Kidney glomerular epithelial cell (primary cell): ENCODE measurements around the gene DELE1.
A peak's percentile ranks its signal among the peaks of the same experiment; 100 is the strongest.

Source experiments
- DNase-seq: peaks from one replicate; lab custom pipeline; 2025; lab: John Stamatoyannopoulos, UW

DELE1 gene, protein sequence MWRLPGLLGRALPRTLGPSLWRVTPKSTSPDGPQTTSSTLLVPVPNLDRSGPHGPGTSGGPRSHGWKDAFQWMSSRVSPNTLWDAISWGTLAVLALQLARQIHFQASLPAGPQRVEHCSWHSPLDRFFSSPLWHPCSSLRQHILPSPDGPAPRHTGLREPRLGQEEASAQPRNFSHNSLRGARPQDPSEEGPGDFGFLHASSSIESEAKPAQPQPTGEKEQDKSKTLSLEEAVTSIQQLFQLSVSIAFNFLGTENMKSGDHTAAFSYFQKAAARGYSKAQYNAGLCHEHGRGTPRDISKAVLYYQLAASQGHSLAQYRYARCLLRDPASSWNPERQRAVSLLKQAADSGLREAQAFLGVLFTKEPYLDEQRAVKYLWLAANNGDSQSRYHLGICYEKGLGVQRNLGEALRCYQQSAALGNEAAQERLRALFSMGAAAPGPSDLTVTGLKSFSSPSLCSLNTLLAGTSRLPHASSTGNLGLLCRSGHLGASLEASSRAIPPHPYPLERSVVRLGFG

DNA sequence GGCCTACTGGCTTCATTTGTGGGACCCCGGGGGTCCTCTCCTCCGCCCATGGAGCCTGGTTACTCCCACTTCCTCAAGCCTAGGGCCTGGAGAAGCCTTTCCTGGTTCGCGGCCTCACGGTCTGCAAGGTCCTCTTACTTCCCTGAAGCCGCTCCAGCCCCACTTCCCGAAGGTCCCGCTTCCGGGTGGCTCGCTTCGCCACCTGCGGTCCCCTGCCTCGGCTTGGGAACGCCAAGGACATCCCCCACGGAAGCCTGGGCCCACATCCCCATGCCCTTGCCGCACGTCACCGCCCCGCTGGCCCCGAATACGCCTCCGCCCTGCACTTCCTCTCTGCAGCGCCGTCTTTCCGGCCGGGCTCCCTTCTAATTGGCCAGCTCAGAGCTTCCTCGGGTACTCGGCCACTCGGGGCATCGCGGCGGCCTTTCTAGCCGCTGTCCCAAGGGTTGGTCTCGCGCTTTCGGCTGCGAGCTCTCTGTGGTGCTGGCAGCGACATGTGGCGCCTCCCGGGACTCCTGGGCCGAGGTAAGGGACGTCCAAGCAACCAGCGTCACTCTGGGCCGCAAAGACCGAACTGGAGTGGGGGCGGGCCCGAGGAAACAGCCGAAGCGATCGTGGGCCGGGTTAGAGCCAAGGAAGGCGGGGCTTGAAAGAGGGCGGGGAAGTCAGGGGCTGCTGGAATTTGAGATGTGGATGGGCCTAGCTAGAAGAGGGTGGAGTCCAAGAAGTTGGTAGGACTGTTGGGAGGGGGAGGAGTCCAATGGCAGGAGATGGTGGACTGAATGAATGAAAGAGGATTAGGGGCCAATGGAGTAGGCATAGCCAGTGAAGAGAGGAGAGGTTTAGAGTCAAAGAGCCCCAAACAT is at the start of gene DELE1:
Gene DELE1 (plus strand): TSS at position 424 of the 866 bp plus-strand sequence. CDS start 71 bp downstream, at position 495.
- DNase-seq, result peak; percentile 94

DNA sequence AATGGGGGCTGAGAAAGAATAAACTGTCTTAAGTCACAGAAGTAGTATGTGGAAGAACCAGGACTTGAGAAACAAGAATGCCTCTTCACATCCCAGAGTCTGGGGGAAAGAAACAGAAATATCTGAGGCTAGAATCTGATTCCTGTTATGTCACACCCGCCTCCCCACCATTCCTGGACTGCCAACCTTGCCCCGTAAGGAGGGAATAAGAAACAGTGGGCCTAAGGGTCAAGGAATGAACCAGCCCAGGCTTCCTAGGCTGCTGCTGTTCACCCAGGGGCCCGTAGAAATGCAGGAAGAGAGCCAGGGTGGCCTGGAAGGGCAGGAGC is 49.8 kb upstream of the DELE1 start:
- no peak for DNase-seq

DNA sequence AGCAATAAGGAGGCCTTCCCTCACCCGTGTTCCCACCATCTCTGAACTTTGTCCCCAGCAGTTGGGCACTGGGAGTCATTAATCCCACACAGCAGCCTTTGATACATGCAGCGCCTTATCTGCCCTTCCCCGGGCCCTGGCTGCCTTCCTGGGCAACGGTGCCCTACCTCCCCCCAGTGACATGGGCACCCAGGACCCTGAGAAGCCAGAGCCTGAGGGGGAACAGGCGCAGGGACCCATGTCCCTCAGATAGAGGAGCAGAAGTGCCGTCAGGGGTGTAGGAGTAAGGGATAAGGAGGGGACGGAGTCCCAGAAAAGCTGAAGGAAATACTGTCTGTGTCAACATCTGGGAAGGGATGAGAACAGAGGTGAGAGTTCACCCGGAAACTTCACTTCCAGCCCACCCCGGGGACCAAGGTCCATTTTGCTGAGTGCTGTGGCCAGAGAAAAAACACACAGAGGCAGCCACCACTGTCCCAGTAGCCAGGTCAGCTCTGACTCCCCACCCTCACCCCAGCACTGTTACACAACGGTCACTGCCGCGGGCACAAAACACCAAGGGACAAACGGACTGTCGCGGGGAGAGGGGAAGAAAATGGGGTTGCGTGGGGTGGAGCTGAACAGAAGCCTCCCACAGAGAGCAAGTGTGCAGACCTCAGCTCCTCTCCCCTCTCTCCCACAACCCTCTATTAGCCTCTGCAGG is 49.3 kb upstream of the DELE1 start:
- DNase-seq, result no peak

DNA sequence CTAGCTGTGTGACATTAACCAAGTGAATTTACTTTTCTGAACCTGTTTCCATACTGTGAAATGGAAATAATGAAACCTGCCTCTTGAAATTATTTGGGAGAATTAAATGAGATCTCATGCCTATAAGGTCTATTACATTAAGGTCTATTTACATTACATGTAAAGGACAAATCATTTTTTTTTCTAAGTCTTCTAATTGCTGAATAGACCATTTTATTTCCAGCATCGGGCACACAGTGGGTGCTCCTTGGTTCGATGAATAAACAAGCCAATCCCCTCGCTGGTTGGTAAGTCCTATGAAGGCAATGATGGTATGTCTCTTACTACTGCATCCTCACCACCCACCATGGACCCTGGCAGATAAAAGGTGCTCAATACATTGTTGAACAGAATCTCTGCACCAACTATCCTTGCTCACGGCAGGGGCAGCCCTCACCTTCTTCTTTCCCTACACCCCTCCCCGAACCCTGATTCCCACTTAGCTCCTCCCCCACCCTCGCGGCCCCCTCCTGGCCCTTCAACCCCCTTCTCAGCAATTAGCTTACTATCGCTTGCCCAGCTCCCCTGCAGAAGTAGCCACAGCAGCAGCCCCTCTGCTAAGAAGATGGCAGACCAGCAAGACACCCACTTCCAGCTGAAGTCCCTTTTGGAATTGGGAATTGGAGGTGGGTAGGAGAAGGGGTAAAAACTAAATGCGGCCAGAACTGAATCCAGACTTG is 48.5 kb upstream of the DELE1 start:
- no peak for DNase-seq

DNA sequence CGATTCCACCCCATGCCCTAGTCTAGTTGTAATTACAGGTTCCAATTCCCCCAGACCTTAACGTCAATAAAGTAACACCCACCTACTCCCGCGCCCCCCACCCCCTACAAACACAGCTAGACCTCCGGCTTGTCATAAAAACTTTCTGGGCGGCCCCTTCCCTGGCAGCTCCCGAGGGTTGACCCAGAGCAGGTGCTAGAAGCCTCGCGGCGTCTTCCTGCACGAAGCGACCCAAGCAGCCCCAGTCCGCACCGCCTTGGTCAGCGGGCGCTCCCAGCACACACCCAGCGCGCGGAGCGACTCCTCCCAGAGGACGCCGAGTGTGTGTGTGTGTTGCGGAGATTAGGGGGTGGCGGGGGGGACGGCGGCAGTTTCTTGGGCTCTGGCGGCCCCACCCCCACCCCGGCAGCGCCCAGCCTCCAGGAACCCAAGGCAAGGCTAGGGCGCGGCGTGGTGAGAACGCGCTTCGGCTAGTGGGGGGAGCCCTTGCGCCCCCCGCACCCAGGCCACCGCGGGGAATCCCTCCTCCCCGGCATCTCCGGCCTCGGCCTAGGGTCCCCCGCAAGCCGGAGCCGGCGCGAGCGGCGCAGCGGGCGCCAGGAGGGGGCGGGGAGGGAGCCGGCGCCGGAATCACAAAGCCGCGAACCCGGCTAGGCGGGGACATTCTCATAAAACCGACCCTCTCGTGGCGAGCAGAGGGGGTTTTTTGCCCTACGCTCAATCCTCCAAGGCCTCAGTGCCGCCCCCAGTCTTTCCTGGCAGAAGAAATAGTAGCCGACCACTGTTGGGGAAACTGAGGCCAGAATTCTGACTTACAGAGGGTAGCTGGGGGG is 47.7 kb upstream of the DELE1 start:
- no peak for DNase-seq

DNA sequence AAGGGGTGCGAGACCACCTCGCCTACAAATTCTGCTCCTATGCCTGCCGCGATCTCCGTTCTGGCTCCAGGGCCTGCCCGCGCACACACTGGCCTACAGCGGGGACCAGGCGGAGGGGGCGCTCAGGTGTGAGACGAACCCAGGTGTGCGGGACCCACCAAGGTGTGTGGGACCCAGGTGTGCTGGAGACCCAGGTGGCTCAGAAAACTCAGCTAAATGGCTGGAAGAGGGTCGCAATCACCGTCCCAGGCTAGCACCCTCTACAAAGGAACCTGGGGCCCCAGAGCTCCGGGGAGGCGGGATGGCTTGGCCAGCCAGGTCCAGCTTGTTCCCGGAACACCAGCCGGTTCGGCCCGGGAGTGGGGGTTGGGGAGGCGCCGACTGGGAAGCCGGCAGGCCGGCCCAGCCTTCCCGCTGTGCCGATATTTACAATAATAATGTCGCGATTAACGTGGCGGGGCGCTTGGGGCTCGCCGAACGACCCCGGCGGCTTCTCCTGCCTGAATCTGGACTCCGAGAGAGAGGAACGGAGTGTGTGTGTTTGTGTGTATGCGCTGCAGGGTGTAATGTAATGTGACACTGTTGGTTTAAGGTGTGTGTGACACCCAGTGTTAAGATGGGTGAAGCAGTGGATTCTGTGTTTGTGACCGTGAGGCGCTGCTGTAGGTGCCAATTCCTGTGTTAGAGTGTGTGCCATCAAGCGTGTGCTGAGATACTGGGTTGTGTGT is 46.9 kb upstream of the DELE1 start:
- DNase-seq, result no peak

DNA sequence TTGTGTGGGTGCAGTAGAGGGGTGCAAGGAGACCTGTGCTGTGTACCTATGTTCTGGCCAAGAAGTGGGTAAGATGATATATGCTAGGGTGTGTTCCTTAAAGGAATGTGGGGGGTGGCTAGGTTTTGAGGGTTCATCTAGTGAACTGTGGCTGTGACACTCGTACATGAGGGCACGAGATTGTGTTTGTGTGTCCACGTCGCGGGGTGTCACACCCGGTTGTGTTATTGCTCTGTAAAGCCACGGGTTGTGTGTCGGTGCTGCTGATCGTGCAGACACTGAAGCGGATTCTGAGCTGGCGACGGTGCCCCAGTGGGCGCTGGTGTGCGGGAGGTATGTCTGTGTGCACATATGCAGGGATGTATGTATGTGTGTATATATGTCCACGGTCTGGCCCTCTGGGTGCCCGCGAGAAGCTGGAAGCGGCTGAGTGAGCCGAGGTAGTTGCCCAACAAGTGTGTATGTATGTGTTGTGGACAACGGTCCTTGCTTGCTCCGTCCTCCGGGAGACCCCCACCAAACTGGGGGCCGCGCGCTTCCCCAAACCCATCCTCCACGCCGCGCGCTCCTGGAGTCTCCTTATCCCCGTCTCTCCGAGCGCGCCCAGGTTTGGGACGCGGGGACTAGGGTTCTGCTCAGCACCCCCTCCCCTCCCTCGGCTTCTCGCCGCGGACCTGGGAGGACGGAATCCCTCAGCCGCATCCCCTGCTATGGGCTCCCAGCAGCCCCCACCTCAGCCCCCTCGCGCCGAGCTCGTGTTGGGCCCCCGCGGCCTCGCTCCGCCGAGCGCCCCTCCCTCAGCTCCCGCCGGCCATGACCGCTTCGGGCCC is 46.1 kb upstream of the DELE1 start:
- DNase-seq, result no peak

DNA sequence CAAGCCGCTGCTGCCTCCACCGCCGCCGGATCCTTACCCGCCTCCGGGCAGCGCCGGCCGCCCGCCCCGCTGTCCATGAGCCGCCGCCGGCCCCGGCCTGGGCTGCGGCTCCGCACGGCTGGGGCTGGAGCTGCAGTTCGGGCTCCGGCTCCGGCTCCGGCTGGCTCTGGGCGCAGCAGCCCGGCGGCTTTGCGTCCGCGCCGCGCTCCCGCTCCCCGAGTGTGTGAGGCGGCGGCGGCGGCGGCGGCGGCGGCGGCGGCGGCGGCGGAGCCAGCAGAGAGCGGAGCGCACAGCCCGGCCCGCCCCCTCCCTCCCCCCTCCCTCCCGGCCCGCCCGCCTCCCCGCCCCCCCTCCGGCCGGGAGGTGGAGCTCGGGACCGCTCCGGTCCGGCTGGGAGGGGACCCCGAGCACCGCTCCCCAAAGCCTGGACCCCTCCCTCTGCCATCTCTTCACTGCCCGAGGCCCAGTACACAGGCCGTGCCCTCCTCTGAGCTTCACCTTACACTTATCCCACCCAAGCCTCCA is 45.4 kb upstream of the DELE1 start, which contains the start of gene PCDH1:
Gene PCDH1 (minus strand): TSS at position 225 of the 525 bp plus-strand sequence. CDS start 148 bp downstream, at position 77.
- DNase-seq, result no peak

DNA sequence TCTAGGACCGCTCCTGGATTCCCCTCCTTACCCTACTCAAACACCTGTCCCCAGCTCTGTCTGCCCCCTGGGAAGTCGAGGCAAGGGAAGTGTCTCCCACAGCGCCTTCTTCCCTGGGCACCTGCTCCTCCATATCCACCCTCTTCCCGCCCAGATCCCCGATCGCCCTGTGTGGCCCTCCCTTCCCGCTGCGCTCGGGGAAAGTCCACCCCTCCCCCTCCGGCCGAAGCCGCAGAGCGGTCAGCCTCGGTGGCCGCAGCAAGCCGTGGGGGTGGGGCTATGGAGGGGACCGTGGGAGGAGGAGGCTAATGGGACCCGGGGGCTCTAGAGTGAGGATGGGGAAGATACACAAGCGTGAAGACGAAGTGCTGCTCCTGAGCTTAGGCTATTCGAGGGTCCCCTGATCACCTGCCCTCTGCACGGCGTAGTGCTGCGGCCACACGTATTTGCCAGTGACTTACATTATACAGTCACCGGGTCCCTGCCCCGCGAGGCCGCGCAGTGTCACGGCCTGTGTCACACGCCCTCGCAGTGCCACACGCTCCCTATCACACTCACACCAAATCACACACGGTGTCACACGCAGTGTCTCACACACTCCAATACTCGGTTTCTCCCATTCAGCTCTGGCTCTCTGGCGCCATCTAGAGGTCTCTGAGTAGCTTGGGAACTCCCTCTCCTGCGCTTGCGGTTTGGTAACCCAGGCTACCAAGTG is 44.8 kb upstream of the DELE1 start:
- peak; percentile 77 for DNase-seq

DNA sequence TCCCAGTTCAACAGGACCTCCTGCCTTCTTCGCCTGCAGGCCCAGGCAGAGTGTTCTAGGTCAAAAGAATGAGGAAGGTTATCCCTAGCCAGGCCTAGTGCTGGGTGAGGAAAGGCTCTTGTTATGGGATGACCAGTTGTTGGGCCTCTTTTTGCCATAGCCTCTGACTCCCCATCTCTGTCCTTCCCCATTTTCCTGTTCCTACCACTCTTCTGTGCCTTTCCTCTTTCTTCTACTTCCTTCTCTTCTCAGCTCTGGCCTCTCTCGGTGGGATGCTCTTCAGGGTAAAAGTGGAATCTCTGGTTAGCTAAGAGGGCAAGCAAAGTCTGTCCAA is 44.3 kb upstream of the DELE1 start:
- no peak for DNase-seq

DNA sequence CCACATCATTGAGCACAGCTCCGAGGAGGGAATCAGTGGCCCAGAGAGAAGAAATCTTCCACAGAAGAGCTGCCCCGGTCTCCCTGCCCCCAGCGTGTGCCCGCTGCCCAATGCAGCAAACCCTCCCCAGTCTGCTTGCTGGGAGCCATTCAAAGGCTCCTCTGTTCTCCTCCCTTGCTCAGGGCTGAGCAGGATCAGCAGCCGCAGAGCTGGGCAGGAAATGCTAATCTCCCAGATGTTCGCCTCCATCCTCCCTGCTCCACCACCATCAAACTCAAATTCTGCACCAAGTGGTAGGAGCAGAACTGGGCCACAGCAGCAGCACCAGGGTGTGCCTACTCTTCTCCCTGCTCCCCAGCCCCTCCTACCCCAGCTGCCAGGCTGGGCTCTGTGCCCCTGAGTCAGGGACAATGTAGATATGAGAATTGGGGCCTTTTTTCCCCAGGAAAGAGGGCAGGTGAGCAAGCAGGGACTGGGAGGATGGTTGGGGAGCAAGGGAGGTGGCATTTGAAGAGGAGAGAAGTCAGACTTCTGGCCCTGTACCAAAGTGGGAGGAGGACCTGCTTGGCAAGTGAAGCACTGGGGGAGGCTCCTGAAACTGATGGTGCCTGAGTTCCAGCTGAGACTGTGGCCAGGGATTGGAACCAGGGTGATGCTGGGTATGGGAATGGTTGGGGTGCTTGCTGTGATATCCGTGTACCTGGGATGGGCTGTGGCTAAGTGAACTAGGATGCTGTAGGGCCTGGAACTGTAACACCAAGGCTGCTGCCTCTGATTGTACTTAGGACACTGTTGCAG is 43.5 kb upstream of the DELE1 start:
- DNase-seq, result no peak

DNA sequence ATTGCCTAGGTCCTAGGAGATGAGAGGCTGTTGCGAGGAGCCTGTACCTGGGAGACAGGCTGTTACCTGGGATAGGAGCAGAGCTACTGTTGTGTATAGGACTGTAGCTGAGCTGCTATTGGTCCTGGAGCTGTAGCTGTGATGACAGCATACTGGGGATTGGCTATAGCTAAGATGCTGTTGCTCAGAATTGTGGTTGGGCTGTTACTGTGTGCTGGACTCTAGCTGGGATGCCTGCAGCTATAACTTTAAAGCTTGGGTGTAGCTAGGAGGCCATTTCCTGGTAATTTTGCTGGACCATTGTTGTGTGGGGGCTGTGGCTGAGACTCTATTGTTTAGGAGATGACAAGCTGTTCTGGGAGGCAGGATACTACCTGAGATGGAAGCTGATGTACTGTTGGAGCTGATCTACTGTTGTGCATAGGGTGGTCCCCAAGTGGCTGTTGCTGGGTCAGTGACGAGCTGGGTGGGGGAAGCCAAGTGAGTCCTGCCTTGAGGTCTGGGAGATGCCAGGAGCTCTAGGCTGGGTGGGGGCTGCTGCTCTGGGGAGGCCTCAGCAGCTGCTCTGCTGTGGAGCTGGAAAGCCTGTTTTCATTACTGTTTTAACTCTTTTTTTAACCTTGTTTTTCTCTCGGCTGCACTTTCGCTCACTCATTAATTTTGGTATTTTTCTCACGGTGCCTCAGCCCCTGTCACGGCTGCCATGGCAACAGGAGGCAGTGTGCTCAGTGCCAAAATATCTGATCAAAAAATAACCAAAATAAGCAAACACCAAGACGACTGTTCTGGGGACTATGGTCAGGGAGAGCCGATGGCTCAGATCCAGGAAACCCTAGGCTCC is 42.5 kb upstream of the DELE1 start:
- DNase-seq, result no peak

DNA sequence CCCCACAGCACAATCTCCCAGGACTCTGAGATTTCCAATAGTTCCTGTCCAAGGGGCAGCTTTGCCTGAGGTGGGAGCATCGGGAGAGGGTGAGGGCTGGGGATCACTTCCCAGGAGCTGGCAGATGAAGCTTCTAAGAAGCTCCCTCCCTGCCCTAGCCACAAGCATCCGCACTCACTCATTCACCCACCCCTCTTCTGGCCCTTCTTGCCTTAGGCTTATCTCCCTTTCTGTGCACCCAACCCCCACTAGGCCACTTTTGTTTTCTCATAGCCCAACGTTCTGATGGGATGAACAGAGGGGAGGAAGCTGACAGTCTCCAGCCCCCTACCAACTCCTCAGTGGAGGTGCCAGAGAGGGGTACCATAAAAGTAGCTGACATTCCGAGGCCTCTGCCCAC is 41.8 kb upstream of the DELE1 start:
- no peak for DNase-seq

DNA sequence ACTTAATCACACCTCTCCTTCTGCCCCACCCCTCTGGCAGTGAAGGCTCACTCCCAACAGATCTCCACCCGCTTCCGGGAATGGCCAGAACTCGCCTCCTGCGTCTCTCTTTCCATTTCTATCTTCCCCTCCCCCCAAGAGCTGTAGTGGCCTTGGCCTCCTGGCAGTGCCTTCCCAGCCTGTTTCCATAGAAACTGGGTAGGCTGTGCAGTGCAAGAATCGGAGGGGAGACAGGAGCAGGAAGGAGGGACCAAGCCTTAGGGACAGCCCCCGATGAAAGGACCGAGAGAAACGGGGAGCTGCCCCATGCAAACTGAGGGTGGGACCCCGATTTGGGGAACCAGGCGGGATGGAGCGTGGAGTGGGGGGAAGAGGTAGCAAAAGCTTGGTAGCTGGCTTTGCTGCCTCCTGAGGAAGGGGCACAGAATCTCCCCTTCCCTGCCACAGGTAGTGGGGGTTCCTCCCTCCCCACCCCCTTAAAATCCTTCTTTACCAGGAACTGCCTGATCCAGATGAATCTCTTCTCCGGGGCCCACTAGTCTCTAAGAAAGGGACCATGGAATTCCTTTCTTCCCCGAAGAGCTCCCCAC is 41.0 kb upstream of the DELE1 start:
- DNase-seq, result no peak

DNA sequence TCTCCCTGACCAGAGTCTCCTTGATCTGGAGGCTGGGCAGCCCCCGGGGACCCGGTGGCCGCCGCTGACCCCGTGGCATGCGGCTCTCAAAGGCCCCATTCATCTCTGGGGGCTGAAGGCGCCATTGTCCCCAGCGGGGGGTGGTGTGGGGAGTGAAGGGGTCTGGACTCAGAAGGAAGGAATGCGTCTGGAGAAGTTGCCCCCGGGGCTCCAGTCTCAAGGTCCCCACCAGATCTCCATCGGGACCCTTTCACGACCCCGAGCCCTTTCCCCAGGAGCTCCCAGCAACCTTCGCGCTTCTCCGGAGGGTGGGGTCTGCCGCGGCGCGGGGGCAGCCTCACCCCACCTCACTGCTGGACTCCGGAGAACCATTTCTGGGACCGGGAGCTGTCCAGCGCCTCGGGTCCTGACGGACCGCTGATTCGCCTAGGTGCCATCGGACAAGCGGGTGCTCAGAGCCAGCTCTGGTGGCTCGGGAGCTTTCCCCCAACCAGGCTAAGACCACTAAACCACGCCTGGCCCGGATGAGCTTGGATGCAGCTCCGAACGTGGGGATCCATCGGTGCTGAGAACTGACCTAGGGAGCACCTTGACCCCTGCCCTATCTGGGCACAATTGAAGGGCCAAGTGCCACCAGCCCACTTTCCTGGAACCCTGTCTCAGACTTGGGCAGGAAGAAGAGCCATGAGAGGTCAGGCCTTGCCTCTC is 40.3 kb upstream of the DELE1 start:
- DNase-seq, result no peak
